GM18873 (cell line): Measurements from ENCODE around the gene FOXB1.

Source experiments
- ATAC-seq: cut with Tn5 transposase; IDR thresholded peaks from one replicate; pipeline ENCODE4 v1.9.1; 2021; ENCODE audit warnings: mild to moderate bottlenecking, moderate library complexity, moderate number of reproducible peaks; ENCODE audit not compliant: unreplicated experiment, low FRiP score

FOXB1 gene

DNA sequence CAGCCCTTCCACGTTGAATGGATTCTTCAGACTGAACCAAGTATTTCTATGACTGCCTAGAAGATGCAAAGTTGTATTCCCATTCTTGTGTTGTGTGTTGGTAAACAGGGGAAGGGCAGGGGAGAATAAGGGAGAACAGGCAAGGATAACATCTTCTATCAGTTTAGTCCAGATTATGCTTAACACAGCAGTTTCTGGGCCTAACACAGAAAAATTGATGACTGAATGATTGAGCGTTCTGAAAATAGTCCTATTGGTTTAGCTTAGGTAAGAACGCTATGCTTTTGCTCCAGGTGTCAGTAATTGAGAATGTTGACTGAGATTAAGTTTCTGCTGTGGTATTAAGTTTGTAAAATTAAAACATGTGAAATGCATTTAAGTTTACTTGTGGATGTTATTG is 8.6 kb downstream of the FOXB1 start:
- ATAC-seq, result no peak

DNA sequence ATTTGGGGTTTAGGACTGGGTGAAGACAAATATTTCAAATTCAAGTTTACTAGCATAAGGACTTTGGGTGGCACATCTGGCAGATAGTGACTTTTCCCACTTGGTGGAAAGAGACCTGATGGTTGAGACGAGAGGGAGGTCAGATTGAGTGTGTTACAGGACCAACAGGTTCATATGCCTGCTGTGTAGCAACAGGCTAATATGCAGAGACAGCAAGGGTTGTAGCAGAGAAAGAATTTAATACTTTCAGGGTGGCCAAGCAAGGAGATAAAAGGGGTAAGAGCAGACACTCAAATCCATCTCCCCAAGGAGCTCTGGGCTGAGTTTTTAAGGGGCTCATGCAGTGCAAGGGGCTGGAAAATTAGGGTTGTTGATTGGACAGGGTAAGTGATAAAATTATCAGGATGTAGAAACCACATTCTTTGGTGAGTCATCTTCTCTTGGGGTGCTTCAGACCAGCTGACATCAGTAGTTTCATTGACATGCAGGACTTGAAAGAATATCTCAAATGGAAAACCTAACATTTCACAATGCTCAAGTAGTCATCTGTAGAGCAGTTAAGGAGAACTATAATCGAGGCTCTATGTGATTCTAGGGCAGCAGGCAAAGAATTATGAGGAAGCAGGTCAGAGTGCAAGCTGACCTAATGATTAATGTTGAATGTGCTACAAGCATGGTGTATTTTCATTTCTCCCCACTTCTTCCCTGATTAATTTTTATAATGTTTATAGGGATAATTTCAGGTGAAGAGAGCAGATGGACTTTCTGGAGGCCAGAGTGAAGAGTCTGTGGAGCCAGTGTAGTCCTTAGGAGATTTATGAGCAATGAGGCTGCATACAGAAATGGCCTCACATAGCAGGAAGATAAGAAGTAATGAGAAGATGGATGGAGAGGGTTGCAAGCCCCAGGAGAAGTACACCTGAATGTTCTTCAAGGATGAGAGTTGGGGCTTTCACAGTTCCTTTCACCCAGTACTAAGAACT is 13.7 kb downstream of the FOXB1 start:
- ATAC-seq, result no peak

DNA sequence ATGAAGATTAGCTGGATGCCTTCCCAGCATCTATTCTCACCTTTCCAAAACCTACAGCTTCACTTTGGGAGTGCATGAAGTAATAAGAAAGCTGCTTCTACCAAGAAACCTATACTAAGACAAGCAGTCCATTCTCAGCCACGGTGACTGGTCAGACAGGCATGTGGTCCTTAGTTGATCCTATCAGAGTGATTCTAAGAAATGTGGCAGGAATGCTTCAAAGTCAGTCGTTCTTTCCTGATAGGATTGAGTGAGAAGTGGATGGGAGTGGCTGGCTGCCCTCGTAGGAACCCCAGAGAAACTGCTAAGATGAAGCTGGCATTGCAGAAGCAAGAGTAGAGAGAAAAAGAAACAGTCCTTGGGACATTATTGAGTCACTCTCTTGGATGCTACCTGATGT is 16.6 kb downstream of the FOXB1 start:
- no peak for ATAC-seq

DNA sequence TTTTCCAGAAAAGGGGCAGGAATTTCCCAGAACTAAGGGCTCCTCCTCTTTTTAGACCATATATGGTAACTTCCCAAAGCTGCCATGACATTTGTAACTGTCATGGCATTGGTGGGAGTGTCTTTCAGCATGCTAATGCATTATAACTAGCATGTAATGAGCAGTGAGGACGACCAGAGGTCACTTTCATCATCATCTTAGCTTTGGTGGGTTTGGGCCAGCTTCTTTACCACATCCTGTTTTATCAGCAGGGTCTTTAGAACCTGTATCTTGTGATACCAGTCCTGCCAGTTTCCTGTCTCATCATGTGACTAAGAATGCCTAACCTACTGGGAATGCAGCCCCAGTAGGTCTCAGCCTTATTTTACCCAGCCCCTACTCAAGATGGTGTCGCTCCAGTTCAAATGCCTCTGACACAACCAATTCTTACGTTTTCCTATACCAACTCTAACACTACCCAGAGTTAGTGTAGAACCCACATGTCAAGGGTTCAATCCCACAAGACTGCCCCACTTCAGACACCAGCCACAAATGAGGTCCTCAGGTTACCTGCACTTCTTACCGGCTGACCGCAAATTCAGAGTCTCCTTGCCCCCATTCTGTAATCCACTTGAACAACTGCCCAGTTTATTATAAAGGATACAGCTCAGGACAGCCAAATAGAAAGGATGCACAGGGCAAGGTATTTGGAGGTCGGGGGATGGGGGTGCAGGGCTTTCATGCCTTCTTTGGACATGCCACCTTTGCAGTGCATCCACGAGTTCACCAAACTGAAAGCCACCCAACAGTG is 17.7 kb downstream of the FOXB1 start:
- ATAC-seq, result no peak

DNA sequence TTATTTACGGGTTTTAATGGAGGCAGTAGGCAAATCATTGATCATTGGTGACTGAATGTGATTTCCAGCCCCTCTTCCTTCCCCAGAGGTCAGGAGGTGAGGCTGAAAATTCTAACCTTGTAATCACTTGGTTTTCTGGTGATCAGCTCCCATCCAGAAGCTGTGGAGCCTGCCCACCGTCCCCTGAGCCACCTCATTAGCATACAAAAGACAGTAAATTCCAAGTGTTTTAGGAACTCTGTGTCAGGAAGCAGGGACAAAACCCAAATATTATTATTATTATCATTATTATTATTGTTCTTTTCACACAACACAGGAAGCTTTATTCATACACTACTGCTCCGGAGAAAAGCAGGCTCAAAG is 18.2 kb downstream of the FOXB1 start:
- no peak for ATAC-seq

DNA sequence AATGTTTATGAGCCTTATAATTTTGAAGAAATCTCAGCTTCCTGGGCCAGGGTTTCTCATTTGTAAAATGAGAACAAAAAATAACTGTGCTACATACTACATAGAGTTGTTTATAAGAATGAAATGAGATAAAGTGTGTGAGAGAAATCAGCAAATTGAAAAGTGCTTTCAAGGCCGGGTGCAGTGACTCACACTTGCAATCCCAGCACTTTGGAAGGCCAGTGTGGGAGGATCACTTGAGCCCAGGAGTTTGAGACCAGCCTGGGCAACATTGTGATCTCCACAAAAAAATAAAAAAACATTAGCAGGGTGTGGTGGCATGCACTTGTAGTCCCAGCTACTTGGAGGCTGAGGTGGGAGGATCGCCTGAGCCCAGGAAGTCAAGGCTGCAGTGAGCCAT is 22.4 kb downstream of the FOXB1 start:
- ATAC-seq, result no peak

DNA sequence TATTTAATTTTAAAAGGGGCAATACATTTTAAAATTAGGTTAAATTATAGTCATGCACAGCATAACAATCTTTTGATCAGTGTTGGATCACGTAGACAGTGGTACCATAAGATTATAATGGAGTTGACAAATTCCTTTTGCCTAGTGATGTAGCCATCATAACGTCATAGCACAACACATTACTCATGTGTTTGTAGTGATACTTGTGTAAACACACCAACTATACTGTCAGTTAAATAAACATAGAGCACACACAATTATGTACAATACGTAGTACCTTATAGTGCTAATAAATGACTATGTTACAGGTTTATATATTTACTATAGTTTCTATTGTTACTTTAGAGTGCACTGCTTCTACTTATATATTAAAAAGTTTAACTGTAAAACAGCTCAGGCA is 31.2 kb downstream of the FOXB1 start:
- no peak for ATAC-seq

DNA sequence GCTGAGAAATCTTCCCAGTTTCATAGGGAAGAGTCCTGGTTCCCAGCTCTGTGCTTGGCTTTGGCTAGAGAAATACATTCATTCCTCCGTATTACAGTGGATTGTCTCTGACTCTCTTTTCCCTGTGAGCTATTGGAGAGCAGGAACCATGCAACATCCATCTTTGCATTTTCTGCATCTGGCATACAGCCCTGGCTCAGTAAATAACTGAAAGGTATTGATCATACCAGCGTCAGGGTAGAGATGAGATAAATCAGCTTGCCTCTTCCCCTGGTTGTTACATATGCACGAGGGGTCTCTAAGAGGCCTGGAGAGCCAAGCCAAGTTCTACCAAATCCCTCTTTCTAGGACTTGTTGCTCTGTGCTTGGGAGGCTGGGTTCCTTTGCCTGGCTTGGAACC is 35.2 kb downstream of the FOXB1 start:
- no peak for ATAC-seq

DNA sequence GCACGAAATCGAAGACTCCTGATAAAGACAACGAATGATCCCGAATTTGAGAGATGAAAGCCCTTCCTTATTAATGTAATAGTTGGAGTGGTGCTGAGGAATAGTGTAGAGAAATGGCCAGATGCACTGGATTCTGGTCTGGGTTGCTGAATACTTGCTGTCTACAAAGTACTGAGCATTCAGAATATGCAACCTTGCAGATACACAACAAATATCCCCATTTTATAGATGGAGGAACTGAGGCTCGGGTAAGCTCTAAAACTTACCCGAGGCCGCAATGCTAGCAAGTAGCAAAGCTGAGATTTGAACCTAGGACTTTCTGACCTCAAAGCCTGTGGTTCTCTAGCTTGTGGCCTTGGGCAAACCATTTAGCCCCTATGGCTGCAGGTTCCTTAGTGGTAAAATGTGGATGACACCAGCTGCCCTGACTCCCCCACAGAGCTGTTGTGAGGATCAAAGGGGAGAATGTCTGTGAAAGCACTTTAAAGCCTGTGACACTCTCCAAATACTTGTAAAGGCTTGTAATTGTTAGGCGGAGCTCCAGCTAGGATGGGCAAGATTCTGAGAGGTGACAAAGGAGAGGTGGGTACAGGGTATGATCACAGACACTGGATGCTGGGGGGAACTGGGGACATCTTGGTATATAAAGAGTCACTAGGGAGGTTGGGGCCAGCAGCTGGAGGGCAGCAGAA is 39.8 kb downstream of the FOXB1 start:
- no peak for ATAC-seq

DNA sequence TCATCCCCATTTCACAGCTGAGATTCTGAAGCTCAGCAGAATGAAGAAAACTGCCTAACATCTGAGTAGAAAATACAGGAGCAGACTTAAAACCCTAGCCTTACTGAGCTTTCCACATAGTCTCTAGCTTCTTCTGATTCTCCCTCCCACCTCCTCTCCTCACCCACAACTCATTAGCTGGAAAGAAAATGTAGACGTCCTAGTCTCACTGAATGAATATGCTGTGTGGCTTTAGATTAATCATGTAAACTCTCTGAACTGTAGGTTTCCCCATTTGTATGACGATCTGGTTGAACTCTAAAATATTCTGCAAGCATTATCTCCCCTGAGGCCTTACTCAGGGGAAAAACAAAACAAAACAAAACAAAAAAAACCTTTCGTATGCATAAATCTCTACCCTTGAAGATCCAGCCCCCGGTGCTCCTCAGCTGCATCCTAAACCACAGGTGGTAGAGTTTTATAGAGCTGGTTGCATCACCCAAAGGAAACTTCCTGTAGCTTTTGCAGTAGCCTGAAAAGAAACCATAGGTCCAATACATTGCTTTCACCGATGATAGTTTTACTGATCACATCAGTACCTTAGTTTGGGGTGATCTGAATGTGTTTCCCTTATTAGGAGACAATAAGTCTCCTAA is 40.6 kb downstream of the FOXB1 start:
- ATAC-seq, result no peak

DNA sequence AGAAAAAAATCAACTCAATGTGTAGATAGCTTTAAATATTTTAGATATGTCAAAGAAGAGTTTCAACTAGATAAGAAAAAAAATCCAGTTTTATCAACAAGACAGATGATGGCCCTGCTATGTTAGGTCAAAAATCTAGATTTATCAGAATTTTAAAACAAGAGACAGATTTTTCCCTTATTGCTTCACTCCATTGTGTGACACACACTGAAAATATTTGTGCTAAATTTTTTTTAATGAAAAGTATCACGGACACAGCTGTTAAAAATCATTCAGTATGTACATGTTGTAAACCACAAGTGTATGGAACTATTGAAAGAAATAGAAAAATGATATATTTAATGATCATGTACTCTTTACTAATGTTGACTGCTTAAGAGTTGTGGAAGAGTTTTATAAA is 43.6 kb downstream of the FOXB1 start:
- no peak for ATAC-seq

DNA sequence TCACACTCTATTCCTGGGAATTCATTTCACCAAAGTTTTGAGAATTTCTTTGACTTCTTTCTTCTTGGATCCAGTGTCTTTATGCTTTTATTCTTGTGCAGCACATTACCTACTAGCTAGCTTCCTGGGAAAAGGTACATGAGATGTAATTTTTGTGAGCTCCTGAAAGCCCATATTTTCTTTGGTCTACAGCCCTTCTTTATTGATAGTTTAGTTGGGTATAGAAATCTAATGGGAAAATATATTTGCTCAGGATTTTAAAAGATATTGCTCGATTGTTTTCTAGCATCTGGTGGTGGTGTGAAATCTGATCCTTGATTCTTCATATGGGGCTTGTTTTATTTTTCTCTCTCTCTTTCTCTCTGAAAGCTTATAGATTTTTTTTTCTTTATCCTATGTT is 45.8 kb downstream of the FOXB1 start:
- ATAC-seq, result no peak

DNA sequence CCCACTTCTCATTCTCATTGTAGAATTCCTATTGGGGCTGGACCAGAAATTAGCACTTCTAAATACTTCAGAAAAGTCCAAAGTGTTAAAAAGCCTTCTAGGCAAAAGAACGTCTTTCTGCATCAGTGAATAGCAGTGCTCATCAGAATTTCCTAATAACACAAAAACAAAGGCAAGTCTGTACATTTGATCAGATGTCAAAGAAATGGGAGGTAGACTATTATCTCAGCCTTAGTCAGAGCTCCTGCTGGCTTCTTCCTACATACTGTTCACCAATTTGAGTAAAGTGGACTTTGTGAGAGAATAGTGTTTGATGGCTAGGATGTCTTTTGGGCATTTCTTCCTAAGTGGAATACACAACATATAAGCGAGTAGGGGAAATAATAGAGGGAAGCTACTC is 48.7 kb downstream of the FOXB1 start:
- ATAC-seq, result no peak

DNA sequence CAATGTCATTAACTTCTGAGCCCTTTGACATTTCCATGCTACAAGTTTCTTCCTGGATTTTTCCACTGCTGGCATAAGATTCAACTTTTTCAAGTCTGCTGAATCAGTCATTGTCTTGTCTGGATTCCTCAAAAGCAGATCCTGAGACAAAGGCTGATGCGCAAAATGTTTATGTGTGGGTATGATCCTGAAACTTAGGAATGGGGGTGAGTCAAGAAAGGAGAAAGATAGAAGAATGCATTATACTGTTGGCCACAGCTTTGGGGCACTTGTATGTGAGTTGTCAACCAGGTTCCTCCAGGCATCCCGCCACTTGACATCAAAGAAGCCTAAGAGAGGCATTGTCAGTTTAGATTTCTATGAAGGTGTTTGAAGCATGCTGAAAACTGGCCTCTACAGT is 50.4 kb downstream of the FOXB1 start:
- ATAC-seq, result no peak
